Immature natural killer cell (primary cell): ENCODE results near the gene FHIT. TPM values are rescaled to one million over a fixed set of nuclear protein-coding genes. Genes with fewer than 3 reads are reported as not detected.

Experiments
- DNase-seq, 3 donors: peaks; one replicate each; pipeline ENCODE4 v3.0.0; 2022; ENCODE audit warnings: mixed read lengths in 1 of 3
- H3K27ac Mint-ChIP-seq, 6 donors: one replicate each; pipeline ENCODE4 v1.8.0; 2020; ENCODE audit warnings: mixed read lengths in 6 of 6, mild to moderate bottlenecking in 5 of 6, inconsistent platforms in 4 of 6, moderate library complexity in 3 of 6
- H3K27me3 Mint-ChIP-seq, 3 donors: one replicate each; pipeline ENCODE4 v1.8.0; 2020 to 2021; ENCODE audit warnings: low read depth in 3 of 3, mild to moderate bottlenecking in 3 of 3, mixed read lengths in 3 of 3, moderate library complexity in 3 of 3, inconsistent platforms in 1 of 3
- H3K36me3 Mint-ChIP-seq, 3 donors: one replicate each; pipeline ENCODE4 v1.8.0; 2020; ENCODE audit warnings: mixed read lengths in 3 of 3, inconsistent platforms in 2 of 3, mild to moderate bottlenecking in 2 of 3
- H3K4me1 Mint-ChIP-seq, 2 donors: one replicate each; pipeline ENCODE4 v1.8.0; 2020; ENCODE audit warnings: inconsistent platforms in 2 of 2, mild to moderate bottlenecking in 2 of 2, mixed read lengths in 2 of 2, moderate library complexity in 1 of 2
- H3K4me3 Mint-ChIP-seq, 5 donors: one replicate each; pipeline ENCODE4 v1.8.0; 2020; ENCODE audit warnings: mild to moderate bottlenecking in 5 of 5, mixed read lengths in 5 of 5, inconsistent platforms in 3 of 5, moderate library complexity in 3 of 5
- H3K9me3 Mint-ChIP-seq, 6 donors: one replicate each; pipeline ENCODE4 v1.8.0; 2020; ENCODE audit warnings: mild to moderate bottlenecking in 6 of 6, mixed read lengths in 6 of 6, inconsistent platforms in 4 of 6, moderate library complexity in 3 of 6
- polyA plus RNA-seq, 3 donors: library from polyadenylated mRNA; unstranded; fragments of 300-500 nt; fragmentation: Illumina TruSeq; gene quantifications; one replicate each; pipeline ENCODE4 v1.2.3, GENCODE V29; 2021

FHIT gene
- polyA plus RNA-seq, result 1 to 10 TPM; 2.5 to 8.8 (median 3.9) TPM

DNA sequence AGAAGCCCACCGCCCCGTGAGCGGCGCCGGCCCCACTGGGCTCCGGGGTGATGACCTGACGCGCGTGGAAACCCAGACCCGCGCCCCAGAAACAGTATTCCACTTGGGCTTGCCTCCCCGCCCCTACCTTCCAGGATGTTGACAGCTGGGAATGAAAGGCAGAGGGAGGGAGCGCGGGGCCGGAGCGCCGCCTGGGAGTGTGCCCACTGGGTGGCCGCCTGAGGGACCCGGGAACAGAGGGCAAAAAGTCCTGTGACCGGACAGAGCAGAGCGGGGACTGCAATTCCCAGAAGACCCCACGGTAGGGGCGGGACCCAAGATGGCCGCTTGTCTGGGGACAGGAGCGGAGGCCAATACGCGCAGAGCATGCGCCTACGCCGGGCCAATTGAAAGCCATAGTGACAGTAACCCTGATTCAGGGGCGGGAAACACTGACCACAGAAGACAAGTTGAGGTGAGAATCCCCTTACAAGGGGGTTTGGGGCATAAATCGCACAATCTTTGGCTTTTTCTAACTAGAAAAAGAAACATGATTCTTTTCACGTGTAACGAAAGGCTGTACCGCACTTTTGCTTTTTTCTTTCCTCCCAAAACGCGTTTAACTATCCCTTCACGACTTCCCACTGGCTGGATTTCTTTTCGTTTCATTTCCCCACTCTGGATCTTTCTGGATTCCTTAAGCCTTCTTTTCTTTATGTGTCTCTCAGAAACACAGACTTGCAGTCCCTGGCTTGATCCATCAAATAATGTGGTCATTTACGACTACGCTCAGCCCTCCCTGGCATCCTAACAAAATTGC, at the start of gene FHIT:
Gene FHIT, minus strand, starts transcription at position 279 of the 799 bp plus-strand sequence.
- Mint-ChIP-seq H3K4me1 (peaks cover 25 to 29% of the 10 kb centered on the region in 2 donors), H3K4me3 (peak within 1 kb of the TSS; percentile 87 to 98 (median 94)), H3K36me3 (no peaks in the 10 kb centered on the region), H3K9me3 (peaks cover 0 to under 1% (median 0%) of the 10 kb centered on the region in 6 donors), H3K27ac (peak within 1 kb of the TSS; percentile 32 to 85 (median 76)), H3K27me3 (peaks cover 4 to 11% (median 6%) of the 10 kb centered on the region in 3 donors)
- DNase-seq, result peak; percentile 85 to 88 (median 86)

DNA sequence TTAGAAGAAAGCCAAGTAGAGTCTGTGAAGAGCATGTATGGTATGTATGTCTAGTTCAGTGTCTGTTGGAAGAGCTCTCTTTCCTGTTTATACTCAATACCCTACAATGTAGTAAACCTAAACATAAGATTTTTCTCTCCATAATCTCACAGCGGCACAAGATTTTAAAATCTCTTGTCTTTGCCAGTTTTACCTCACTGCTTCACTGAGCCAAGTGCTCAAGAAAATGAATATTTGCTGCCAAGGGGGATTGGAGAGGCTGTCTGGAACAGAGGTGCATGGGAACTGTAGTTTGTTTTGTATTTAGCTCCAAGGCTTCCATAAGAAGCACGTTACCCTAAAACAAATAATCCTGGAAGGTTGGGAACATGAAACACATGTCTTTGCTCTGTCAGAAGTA, 49.5 kb upstream of the FHIT start:
- H3K27me3 Mint-ChIP-seq, result no peaks in the 10 kb centered on the region
- peaks cover 0 to 1% (median 0%) of the 10 kb centered on the region in 6 donors for H3K9me3 Mint-ChIP-seq
- no peak overlapping the region for H3K27ac Mint-ChIP-seq
- no peak overlapping the region for H3K4me3 Mint-ChIP-seq
- H3K36me3 Mint-ChIP-seq, result no peaks in the 10 kb centered on the region
- peaks cover 0 to 10% of the 10 kb centered on the region in 2 donors for H3K4me1 Mint-ChIP-seq
- no peak for DNase-seq

DNA sequence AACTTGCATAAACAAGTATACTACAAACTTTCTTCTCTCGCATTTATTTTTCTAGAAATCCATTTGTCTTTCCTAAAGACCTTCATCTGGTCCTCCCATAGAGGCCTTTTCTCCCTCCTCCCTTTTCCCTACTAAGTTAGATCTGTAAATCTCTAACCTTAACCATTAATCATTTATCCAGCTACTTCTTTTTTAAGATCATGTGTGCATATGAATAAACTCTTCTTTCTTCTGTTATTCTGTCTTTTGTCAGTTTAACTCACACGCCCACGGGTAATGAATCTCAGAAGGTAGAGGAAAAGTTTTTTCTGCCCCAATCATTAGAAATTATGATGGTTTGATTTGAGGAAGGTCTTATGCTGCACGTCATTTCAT, 48.7 kb upstream of the FHIT start:
- Mint-ChIP-seq H3K4me3 (no peak overlapping the region), H3K27ac (no peak overlapping the region), H3K36me3 (no peaks in the 10 kb centered on the region), H3K4me1 (peaks cover 0 to 10% of the 10 kb centered on the region in 2 donors), H3K27me3 (no peaks in the 10 kb centered on the region), H3K9me3 (peaks cover 0 to 1% (median 0%) of the 10 kb centered on the region in 6 donors)
- DNase-seq, result no peak

DNA sequence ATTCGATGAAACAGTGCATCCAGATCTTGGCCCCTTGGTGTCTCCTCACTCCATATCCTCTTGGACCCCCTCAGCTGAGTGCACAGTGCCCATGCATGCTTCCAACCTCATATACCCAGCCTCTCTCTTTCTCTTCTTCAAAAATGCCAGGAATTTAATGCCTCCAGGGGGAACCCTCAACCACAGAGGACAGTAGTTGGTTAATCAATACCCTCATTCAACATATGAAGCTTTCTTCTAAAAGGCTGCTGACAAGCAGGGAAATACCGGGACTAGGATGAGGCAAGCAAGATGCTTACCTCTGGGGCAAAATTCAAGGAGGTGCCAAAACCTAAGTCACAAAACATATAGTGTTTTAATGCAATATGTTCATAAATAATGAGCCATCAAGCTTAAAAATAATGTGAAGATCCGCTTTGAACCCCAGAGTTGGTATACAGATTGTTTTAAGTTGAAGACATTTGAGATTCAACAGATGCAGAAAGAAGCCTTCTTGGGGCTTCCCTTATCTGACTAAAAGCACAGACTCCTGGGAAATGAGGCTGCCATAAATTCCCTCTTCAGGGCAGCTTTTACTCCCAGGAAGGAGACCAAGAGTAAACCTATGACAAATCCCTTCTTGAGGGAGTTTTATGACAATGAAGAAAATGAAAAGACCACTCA, 48.2 kb upstream of the FHIT start:
- Mint-ChIP-seq H3K4me1 (peaks cover 0 to 10% of the 10 kb centered on the region in 2 donors), H3K4me3 (no peak overlapping the region), H3K36me3 (no peaks in the 10 kb centered on the region), H3K27ac (no peak overlapping the region), H3K27me3 (no peaks in the 10 kb centered on the region), H3K9me3 (peaks cover 0 to under 1% (median 0%) of the 10 kb centered on the region in 6 donors)
- DNase-seq, result no peak

DNA sequence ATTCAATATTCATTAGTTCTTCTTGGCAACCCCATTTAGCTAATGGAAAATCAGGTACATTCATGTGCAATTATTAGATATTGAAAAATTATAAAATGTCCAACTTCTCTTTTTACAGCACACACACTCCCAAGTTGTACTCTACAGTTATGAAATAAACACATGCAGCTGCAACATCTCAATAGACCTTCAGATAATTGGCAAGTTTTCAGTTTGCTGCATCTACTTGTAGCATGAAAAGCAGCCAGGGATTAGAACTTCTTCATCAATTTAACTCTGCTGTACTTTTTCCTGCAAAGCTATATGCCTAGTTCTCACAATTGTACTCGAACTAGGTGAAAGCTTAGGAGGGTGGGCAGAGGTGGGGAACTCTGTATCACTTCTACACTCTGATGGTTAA, 46.6 kb upstream of the FHIT start:
- H3K36me3 Mint-ChIP-seq, result no peaks in the 10 kb centered on the region
- peaks cover 0 to 3% (median 0%) of the 10 kb centered on the region in 3 donors for H3K27me3 Mint-ChIP-seq
- no peak for DNase-seq
- no peak overlapping the region for H3K27ac Mint-ChIP-seq
- peaks cover 0 to 10% of the 10 kb centered on the region in 2 donors for H3K4me1 Mint-ChIP-seq
- no peak overlapping the region for H3K4me3 Mint-ChIP-seq
- no peaks in the 10 kb centered on the region for H3K9me3 Mint-ChIP-seq

DNA sequence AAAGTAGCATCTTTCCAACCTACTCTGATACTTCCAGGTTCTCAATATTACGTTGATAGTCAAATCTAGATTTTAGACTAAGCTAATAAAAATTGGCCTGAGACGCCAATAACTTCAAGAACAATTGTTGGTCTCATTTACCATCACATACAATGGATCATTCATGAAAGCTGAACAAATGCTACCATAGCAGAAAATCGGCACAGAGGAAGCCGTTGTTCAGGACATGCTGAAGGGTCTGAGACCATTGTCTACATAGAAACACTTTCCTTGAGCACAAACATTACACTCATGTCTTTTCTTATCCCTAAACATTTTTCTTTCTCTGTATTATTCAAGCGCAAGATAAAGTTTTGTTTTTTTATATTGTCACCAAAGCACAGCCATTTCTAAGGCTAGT, 37.2 kb upstream of the FHIT start:
- no peak overlapping the region for H3K4me3 Mint-ChIP-seq
- peaks cover 2% of the 10 kb centered on the region in 3 donors for H3K27me3 Mint-ChIP-seq
- no peak overlapping the region for H3K27ac Mint-ChIP-seq
- peaks cover 0 to 10% (median 0%) of the 10 kb centered on the region in 6 donors for H3K9me3 Mint-ChIP-seq
- no peaks in the 10 kb centered on the region for H3K36me3 Mint-ChIP-seq
- no peak for DNase-seq
- no peaks in the 10 kb centered on the region for H3K4me1 Mint-ChIP-seq

DNA sequence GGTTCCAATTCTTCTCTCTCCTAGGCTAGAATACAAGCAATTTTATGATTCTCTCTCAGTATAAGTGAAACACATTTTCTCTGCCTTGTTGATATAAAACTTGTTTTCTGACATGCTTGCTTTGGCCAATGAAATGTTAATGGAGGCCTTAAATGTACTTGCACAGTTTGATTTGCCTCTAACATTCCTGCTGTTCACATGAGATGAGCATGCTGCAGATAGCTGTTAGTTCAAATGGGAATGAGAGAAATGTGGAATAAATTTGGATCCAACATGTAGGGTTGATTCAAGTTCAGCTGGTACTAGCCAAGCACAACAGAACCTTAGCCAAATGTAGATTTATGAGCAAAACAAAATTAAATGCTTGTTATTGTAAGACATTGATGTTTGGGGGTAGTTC, 32.6 kb upstream of the FHIT start:
- no peaks in the 10 kb centered on the region for H3K36me3 Mint-ChIP-seq
- DNase-seq, result no peak
- no peaks in the 10 kb centered on the region for H3K4me1 Mint-ChIP-seq
- H3K27me3 Mint-ChIP-seq, result peaks cover 0 to 6% (median 0%) of the 10 kb centered on the region in 3 donors
- H3K9me3 Mint-ChIP-seq, result peaks cover 0 to under 1% (median 0%) of the 10 kb centered on the region in 6 donors
- no peak overlapping the region for H3K4me3 Mint-ChIP-seq
- H3K27ac Mint-ChIP-seq, result no peak overlapping the region

DNA sequence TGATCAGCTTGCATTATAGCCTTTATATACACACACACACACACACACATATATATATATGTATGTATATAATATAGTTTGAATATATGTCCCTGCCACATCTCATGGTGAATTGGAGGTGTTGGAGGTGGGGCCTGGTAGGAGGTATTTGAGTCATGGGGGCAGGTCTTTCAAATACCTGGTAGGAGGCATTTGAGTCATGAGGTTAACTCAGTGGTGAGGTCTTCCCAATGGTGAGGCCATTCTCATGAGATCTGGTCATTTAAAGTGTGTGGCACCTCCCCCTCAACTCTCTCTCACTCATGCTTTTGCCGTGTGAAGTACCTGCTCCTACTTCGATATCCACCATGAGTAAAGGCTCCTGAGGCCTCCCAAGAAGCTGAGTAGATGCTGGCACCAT, 27.5 kb upstream of the FHIT start:
- H3K27ac Mint-ChIP-seq, result no peak overlapping the region
- peaks cover 0 to 2% (median 0%) of the 10 kb centered on the region in 6 donors for H3K9me3 Mint-ChIP-seq
- no peaks in the 10 kb centered on the region for H3K36me3 Mint-ChIP-seq
- H3K27me3 Mint-ChIP-seq, result peaks cover 2 to 4% (median 2%) of the 10 kb centered on the region in 3 donors
- DNase-seq, result no peak
- no peaks in the 10 kb centered on the region for H3K4me1 Mint-ChIP-seq
- H3K4me3 Mint-ChIP-seq, result no peak overlapping the region

DNA sequence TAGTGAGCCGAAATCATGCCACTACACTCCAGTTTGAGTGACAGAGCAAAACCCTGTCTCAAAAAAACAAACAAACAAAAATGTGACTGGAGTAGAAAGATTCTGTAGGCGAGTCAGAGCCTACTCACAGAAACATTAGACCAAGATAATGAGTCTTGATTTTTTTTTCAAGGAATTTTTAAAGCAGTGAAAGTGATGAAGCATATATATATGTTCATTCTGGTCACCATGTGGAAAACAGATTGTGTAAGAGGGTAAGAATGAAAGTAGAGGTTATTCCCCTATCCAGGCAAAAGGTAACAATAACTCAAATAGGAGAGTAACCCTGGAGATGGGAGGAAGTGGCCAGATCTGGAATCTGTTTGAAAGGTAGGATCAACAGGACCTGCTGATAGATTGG, 26.2 kb upstream of the FHIT start:
- H3K4me3 Mint-ChIP-seq, result no peak overlapping the region
- peaks cover 0 to 2% (median 0%) of the 10 kb centered on the region in 6 donors for H3K9me3 Mint-ChIP-seq
- H3K27me3 Mint-ChIP-seq, result peaks cover 2 to 4% (median 4%) of the 10 kb centered on the region in 3 donors
- no peaks in the 10 kb centered on the region for H3K4me1 Mint-ChIP-seq
- no peaks in the 10 kb centered on the region for H3K36me3 Mint-ChIP-seq
- H3K27ac Mint-ChIP-seq, result no peak overlapping the region
- DNase-seq, result no peak

DNA sequence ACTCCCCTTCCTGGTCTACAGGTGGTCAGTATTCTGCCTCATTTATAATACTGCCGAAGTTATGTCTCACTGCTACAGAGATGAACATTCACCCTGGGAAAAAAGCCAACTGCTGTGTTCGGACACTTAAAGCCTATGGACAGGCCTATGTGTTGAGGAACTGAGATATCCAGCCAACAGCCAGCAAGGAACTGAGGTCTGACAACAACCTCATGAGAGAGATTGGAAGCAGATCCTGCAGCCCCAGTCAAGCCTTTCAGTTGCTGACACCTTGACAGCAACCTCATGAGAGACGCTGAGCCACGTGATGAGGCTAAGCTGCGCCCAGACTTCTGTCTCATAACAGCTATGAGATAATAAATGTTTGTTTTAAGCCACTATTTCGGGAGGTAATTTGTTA, 18.2 kb upstream of the FHIT start:
- Mint-ChIP-seq H3K36me3 (no peaks in the 10 kb centered on the region), H3K27ac (no peak overlapping the region), H3K9me3 (peaks cover 0 to 2% (median 0%) of the 10 kb centered on the region in 6 donors), H3K4me1 (no peaks in the 10 kb centered on the region), H3K27me3 (peaks cover 5 to 10% (median 6%) of the 10 kb centered on the region in 3 donors), H3K4me3 (no peak overlapping the region)
- DNase-seq, result no peak

DNA sequence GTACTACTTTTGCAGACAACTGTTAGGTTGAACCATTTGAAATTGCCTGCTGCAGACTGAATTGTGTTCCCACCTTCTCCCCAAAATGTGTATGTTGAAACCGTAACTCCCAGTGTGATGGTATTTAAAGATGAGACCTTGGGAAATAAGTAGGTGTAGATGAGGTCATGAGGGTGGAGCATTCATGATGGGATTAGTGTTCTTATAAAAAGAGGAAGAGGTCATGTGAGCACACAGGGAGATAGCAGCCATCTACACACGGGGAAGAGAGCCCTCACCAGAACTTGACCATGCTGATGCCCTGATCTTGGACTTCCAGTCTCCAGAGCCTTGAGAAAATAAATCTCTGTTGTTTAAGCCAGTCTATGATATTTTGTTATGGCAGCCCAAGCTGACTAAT, 17.4 kb upstream of the FHIT start:
- Mint-ChIP-seq H3K27ac (no peak overlapping the region), H3K27me3 (peaks cover 4 to 10% (median 5%) of the 10 kb centered on the region in 3 donors), H3K4me1 (no peaks in the 10 kb centered on the region), H3K4me3 (no peak overlapping the region), H3K9me3 (peaks cover 0 to 2% (median 0%) of the 10 kb centered on the region in 6 donors), H3K36me3 (no peaks in the 10 kb centered on the region)
- no peak for DNase-seq

DNA sequence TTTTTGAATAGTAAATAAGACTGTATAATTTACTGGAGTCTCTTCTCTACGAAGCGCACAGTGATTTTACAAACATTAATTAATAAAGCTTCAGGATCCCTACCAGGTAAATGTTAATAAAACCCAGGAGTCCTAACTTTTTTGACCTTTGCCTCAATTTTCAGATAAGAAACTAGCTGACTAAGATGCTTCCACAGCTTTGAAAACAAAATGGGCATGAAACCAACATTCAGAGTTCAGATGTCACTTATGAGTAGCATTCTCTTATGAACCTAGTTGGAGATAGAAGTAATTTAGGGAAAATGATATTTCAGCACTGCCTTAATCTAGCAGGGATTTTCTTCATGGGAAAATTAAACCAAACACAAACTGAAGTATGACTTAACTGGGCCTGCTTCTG, 13.0 kb upstream of the FHIT start:
- H3K27me3 Mint-ChIP-seq, result peaks cover 5 to 17% (median 5%) of the 10 kb centered on the region in 3 donors
- H3K27ac Mint-ChIP-seq, result no peak overlapping the region
- H3K4me3 Mint-ChIP-seq, result no peak overlapping the region
- no peak for DNase-seq
- H3K36me3 Mint-ChIP-seq, result no peaks in the 10 kb centered on the region
- no peaks in the 10 kb centered on the region for H3K4me1 Mint-ChIP-seq
- H3K9me3 Mint-ChIP-seq, result peaks cover 0 to 3% (median under 1%) of the 10 kb centered on the region in 6 donors

DNA sequence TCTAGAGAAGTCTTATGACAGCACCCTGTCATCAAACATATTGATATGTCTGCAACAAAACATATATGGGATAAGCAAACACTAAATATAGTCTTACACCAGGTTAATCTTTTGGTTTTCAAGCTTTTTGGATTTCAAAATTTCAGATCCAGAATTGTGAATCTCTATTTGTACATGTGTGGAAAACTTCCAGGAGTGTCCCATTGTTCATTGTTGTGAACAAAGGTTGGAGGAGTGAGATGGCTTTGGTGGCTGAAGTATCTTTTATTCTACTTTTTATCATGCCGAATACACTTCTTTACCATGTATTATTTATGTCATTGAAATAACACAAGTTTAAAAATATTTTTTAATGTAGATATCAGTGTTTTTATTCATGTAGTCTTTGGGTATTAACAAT, 5.9 kb upstream of the FHIT start:
- Mint-ChIP-seq H3K27me3 (peaks cover 2 to 13% (median 6%) of the 10 kb centered on the region in 3 donors), H3K4me1 (peaks cover under 1 to 4% of the 10 kb centered on the region in 2 donors), H3K9me3 (peaks cover 0 to 6% (median under 1%) of the 10 kb centered on the region in 6 donors), H3K36me3 (no peaks in the 10 kb centered on the region), H3K4me3 (no peak overlapping the region), H3K27ac (no peak overlapping the region)
- DNase-seq, result no peak

DNA sequence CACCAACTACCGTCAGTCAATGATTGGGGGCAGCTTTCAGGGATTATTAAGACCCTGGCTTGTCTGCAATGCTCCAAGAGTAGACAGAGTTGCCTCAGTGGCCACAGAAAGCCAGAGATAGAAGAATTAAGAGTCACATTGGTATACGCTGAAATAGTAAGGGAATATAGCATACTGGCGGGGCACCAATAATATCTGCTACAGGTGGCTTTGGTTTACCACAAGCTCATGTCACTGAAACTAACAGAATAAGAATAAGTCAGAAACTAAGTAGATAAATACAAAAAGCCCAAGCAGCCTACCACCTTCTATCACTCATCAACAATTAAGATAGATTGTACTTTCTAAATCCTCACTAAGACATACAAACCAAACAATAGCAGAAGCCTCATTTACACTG, 2.5 kb upstream of the FHIT start:
- H3K36me3 Mint-ChIP-seq, result no peaks in the 10 kb centered on the region
- no peak overlapping the region for H3K4me3 Mint-ChIP-seq
- peaks cover 0 to 3% (median 0%) of the 10 kb centered on the region in 6 donors for H3K9me3 Mint-ChIP-seq

More for the DNA sequence above, 2.5 kb upstream of the FHIT start:
- no peak for DNase-seq
- peaks cover 6 to 9% (median 8%) of the 10 kb centered on the region in 3 donors for H3K27me3 Mint-ChIP-seq
- no peak overlapping the region for H3K27ac Mint-ChIP-seq
- peaks cover 25 to 29% of the 10 kb centered on the region in 2 donors for H3K4me1 Mint-ChIP-seq
